Thyroid gland (tissue), 4 donors: ENCODE measurements around the gene FBXL17.

Source experiments
- POLR2A ChIP-seq, 2 donors: fragments of 450-650 bp; IDR thresholded peaks; one replicate each; pipeline ENCODE4 v1.6.1; 2017; ENCODE audit warnings: antibody characterized with exemption in 2 of 2, mild to moderate bottlenecking in 2 of 2, moderate library complexity in 1 of 2
- TF ChIP-seq, protein P1 (sequence below), 6 experiments: fragments of 200-600 bp in 3 of 6; fragments of 450-650 bp in 3 of 6; sonication (generic) in 3 of 6; IDR thresholded peaks; one replicate each; pipeline ENCODE4 v1.5.1; 2016 to 2019; ENCODE audit warnings: antibody characterized with exemption in 6 of 6, mild to moderate bottlenecking in 2 of 6, inconsistent platforms in 1 of 6, moderate library complexity in 1 of 6

DNA sequence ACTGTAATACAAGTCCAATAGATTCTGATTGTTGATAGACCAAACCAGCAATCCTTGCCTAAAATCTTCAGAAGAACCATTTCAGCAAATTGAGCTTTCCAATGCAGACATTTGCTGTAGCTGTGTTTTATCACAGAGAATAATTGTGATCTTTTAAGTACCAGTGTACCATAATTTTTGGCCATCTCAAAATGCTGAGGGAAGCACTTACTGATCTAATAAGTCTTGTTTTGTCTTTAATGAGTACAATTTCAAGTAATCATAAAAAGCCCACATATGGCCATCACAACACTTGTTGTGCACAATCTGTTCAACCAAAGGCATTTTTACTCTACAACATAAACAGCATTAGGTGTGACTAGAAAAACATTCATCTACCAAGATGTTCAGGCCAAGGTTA lies 159.9 kb downstream of the FBXL17 start:
- no peak for TF ChIP-seq POLR2A (IDR thresholded peaks at IDR 0.05)
- TF ChIP-seq, protein P1, sequence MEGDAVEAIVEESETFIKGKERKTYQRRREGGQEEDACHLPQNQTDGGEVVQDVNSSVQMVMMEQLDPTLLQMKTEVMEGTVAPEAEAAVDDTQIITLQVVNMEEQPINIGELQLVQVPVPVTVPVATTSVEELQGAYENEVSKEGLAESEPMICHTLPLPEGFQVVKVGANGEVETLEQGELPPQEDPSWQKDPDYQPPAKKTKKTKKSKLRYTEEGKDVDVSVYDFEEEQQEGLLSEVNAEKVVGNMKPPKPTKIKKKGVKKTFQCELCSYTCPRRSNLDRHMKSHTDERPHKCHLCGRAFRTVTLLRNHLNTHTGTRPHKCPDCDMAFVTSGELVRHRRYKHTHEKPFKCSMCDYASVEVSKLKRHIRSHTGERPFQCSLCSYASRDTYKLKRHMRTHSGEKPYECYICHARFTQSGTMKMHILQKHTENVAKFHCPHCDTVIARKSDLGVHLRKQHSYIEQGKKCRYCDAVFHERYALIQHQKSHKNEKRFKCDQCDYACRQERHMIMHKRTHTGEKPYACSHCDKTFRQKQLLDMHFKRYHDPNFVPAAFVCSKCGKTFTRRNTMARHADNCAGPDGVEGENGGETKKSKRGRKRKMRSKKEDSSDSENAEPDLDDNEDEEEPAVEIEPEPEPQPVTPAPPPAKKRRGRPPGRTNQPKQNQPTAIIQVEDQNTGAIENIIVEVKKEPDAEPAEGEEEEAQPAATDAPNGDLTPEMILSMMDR (IDR thresholded peaks at IDR 0.05), result no peak
